NOMO-1 treated with dmso at 0.1 percent for 144 hours (cell line): ENCODE results near the gene MYBPC2.
"Not testable (repeated sequence)": the region's sequence is repeated elsewhere in the genome, so short reads cannot be mapped to it uniquely, and the experiment has no call there.

Experiments used
- DNase-seq: peaks from one replicate; lab custom pipeline; 2025; ENCODE audit not compliant: unreplicated experiment; lab: John Stamatoyannopoulos, UW

The MYBPC2 gene

DNA sequence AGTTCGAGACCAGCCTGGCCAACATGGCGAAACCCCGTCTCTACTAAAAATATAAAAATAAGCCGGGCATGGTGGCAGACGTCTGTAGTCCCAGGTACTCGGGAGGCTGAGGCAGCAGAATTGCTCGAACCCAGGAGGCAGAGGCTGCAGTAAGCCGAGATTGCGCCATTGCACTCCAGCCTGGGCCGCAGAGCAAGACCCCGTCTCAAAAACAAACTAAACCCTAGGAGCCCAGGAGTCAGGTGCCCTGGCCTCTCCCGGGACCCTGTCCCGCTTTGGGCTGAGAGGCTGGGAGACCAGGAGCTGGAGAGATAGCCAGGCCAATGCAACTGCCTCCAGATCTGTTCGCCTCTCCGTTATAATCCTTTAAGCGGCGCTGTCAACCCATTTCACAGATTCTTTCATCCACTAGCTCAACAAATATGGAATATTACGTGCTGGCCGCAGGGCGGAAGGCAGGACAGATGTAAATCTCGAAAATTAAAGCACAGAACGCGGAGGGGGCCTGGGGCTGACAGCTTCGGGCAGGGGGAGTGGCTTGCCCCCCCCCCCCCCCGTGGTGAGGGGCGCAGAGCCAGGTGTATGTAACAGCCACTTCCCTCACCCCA, 5.3 kb upstream of the MYBPC2 start:
- DNase-seq, result no peak

GRCh38 chr19:50427997-50428425, 4.7 kb upstream of the MYBPC2 start:
- DNase-seq, result peak; percentile 95

- no peak for DNase-seq
Measured at GRCh38 chr19:50428772-50429463, 3.8 kb upstream of the MYBPC2 start.

DNA sequence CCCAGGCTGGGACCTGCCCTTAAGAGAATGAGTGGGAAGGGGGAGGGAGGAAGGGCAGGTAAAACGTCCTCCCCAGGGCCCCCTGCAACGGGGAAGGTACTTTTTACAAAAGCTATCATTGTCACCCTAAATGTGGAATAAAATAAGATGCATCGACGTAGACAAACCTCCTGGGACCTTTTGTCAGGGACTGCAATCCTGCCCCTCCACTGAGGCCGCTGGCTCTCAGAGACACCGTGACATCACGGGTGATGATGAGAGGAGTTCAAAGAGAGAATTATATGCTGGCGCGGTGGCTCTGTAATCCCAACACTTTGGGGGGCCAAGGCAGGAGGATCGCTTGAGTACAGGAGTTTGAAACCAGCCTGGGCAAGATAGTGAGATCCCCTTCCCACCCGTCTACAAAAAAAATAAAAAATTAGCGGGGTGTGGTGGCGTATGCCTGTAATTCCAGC, 1.8 kb upstream of the MYBPC2 start:
- DNase-seq, result no peak

DNA sequence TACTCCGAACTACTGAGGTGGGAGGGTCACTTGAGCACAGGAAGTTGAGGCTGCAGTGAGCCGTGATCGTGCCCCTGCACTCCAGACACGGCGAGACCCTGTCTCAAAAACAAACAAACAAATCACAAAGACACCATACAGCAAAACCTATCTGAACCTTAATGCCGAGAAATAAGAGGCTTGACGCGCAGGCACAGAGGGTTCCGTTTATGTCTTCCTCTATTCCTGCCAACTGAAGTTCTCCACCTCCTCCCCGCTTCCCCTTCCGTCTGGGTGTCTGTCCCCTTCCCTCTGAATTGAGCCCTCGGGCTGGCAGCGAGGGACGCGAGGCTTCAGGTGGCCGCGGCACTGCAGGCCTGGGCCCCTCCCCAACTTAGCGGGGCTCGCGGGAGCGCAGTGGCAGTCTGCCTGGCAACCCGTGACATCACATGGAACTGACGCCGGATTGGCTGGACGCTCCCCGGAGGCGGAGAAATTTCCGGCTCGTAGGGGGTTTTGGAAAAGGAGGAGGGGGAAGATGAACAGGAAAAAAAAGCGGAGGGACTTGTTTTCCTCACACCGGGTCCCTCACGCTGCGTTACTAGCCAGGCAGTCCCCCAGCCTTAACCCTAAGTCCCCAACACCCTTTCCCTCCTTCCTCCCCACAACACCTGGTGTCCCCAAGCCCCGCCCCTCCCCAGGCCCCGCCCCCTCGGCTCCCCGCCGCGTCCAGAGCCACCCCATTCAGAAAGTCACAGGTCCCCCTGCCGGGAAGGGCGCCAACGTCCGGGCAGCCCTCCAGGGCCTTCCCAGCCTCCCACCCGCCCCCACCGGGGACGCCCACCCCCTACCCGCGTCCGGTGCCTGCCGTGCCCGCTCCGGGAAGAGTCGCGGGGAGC, 1.1 kb upstream of the MYBPC2 start:
- peak; percentile 76 for DNase-seq

DNA sequence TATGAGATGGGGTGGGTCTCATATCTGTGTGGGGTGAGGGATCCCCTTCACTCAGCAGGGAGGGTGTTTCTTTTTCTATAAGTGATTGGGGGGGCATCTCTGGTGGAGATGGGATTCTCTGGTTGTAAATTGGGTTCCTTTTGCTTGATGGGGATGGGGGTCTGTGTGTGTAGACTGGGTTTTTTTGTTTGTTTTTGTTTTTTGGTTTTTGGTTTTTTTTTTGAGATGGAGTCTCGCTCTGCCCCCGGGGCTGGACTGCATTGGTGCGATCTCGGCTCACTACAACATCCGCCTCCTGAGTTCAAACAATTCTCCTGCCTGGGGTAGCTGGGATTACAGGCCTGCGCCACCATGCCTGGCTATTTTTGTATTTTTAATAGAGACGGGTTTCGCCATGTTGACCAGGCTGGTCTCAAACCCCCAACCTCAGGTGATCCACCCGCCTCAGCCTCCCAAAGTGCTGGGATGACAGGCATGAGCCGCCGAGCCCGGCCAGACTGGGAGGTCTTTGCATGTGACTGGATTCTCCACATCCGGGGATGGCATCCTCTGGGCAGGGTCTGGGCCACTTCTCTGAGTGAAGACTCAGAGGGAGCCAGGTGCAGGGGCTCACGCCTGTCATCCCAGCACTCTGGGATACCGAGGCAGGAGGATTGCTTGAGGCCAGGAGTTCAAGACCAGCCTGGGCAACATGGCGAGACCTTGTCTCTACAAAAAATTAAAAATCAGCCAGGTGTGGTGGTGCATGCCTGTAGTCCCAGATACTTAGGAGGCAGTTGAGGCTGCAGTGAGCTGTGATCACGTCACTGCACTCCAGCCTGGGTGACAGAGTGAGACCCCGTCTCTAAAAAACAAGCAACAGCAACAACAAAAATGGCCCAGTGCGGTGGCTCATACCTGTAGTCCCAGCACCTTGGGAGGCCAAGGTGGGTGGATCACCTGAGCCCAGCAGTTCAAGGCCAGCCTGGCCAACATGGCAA, 799 bp downstream of the MYBPC2 start:
- DNase-seq, result no peak

- DNase-seq, result no peak
Measured at GRCh38 chr19:50434525-50434924, 1.8 kb downstream of the MYBPC2 start.

DNA sequence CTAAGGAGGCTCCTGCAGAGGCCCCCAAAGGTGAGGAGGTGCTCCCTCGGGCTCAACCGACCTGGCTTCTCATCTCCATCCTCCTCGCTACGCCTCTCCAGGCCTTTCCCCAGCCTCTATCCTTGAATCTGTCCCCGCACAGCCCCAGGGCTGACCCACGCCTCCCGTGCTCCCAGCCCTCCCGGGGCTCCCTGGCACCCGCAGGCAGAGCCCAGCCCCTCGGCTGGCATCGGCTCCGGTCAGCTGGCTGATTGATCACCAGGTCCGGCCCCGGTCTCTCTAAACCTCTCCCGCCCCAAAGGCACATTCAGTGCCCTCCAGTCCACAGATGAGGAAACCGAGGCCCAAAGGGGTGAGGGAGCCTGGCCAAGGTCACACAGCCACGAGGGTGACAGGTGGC, 2.5 kb downstream of the MYBPC2 start:
- no peak for DNase-seq

GRCh38 chr19:50435627-50436026, 2.9 kb downstream of the MYBPC2 start:
- no peak for DNase-seq

- DNase-seq, result no peak
Measured at GRCh38 chr19:50437862-50438449, 5.3 kb downstream of the MYBPC2 start.

- not testable (repeated sequence) for DNase-seq
Measured at GRCh38 chr19:50439130-50439529, 6.4 kb downstream of the MYBPC2 start.

DNA sequence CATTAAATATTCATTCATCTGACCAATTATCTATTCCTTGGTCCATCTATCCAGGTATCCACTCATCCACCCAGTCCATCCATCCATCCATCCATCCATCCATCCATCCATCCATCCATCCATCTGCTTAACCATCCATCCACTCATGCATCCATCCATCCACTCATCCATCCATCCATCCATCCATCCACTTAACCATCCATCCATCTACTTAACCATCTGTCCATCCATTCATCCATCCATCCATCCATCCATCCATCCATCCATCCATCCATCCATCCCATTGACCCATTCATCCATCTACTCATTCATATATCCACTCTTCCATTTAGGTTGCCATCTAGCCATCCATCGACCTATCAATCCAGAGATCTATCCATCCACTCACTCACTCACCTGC, 11.4 kb downstream of the MYBPC2 start:
- no peak for DNase-seq

DNA sequence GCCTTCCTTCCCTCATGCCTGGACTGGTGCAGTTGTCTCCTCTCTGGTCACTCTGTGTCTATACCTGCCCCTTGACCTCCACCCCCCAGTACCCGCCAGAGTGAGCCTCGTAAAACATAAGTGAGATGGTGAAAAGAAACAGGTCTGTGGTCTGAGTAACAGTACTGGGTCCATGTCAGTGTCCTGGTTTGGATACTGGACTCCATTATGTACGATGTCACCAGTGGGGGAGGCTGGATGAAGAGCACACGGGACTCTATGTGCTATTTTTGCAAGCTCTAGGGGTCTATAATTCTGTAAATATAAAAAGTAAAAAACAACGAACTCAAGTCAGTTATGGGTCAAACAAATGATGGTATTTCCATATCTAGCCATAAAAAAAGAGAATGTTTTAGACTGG, 14.4 kb downstream of the MYBPC2 start:
- DNase-seq, result no peak

- DNase-seq, result no peak
Measured at GRCh38 chr19:50447750-50448149, 15.1 kb downstream of the MYBPC2 start.

DNA sequence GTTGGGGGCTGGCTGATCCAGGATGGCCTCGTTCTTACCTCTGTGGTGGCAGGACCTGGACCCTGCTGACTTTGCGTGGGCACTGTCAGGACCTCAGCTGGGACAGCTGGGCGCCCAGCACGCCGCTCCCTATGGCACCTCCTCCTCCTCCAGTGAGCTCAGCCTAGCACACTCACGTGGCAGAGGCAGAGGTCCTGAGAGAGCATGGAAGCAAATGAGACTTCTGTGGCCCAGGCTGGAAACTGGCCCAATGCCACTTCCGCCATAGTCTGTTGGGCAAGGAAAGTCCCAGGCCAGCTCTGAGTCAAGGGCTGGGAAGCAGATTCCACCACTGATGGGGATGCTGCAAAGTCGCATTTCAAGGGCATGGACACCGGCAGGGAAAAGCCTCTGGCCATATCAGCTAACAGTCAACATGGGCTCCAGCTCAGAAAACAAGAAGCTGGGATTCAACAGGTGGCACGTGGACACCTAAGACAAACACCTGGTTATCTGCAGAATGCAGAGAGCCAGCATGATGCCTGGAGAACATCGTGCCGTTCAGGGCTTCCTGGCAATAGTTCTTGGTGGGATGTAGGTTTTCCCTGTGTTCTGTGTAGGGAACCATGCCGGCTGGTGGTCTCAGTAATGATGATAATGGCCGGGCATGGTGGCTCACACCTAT, 16.7 kb downstream of the MYBPC2 start:
- no peak for DNase-seq

GRCh38 chr19:50450369-50451222, 17.9 kb downstream of the MYBPC2 start:
- no peak for DNase-seq

- DNase-seq, result no peak
Measured at GRCh38 chr19:50451223-50451534, 18.5 kb downstream of the MYBPC2 start.

DNA sequence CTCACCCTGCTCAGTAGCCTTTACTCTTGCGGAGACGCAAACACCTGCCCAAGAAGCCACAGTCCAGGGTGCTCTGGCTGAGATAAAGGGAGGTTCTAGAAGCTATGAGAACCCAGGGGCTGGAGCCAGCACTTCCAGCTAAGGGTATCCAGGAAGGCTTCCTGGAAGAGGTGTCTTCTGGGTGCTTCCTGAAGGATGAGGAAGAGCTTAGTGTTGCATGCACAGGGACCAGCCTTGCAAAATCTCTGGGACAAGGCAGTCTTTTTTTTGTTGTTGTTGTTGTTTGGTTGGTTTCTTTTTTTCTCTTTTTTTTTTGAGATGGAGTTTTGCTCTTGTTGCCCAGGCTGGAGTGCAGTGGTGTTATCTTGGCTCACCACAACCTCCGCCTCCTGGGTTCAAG, 20.6 kb downstream of the MYBPC2 start:
- DNase-seq, result no peak

GRCh38 chr19:50455992-50456391, 23.3 kb downstream of the MYBPC2 start:
- DNase-seq, result no peak
